Aorta (tissue), 5 donors: ENCODE measurements around the gene NFKB1. TPM values are rescaled to one million over a fixed set of nuclear protein-coding genes. Genes with fewer than 3 reads are reported as not detected.

Source experiments
- ATAC-seq: fragments of 200-7000 bp; cut with Tn5 transposase; one replicate; pipeline ENCODE4 v1.9.1; 2022; ENCODE audit warnings: moderate library complexity; ENCODE audit not compliant: low FRiP score
- DNase-seq, 2 donors: peaks; one replicate each; pipeline ENCODE4 v3.0.0-alpha.2; 2020
- H3K27ac ChIP-seq, 2 donors: one replicate each; pipeline ENCODE4 v1.5.1; 2013; ENCODE audit warnings: low read length in 2 of 2, mild to moderate bottlenecking in 2 of 2, moderate library complexity in 2 of 2, control low read depth in 1 of 2, inconsistent platforms in 1 of 2, low read depth in 1 of 2
- H3K27me3 ChIP-seq, 2 donors: one replicate each; pipeline ENCODE4 v1.6.1; 2013; ENCODE audit warnings: control low read depth in 1 of 2, low read length in 1 of 2, mild to moderate bottlenecking in 1 of 2, moderate library complexity in 1 of 2; ENCODE audit not compliant: insufficient read depth in 2 of 2, control insufficient read depth in 1 of 2
- H3K36me3 ChIP-seq, 2 donors: one replicate each; pipeline ENCODE4 v1.6.1; 2013; ENCODE audit warnings: control low read depth in 1 of 2, low read length in 1 of 2, mild to moderate bottlenecking in 1 of 2; ENCODE audit not compliant: insufficient read depth in 2 of 2, control insufficient read depth in 1 of 2
- H3K4me1 ChIP-seq, 2 donors: one replicate each; pipeline ENCODE4 v1.6.1; 2013; ENCODE audit warnings: low read length in 2 of 2, control low read depth in 1 of 2, mild to moderate bottlenecking in 1 of 2, moderate library complexity in 1 of 2; ENCODE audit not compliant: insufficient read depth in 2 of 2, control insufficient read depth in 1 of 2
- H3K4me3 ChIP-seq, 2 donors: one replicate each; pipeline ENCODE4 v1.5.1; 2013; ENCODE audit warnings: low read length in 2 of 2, control low read depth in 1 of 2, mild to moderate bottlenecking in 1 of 2
- H3K9me3 ChIP-seq: one replicate; pipeline ENCODE4 v1.6.1; 2013; ENCODE audit warnings: mild to moderate bottlenecking, low read length; ENCODE audit not compliant: control insufficient read depth
- WGBS, 2 donors: extraction: QIAGEN DNeasy Blood & Tissue Kit; methylation state at CpG; one replicate each; pipeline ENCODE4 v1.1.7; 2013; 5-methylcytosine and 5-hydroxymethylcytosine counted together
- intact Hi-C, 2 donors: fragments of 100-400 bp; cut with DNase I; formaldehyde crosslinking; loops; one replicate each; pipeline versions ENCODE4 v1.14.2 to v1.15.0; 2022
- polyA plus RNA-seq, 2 donors: library from polyadenylated mRNA; stranded (reverse); fragments of 200-250 nt; gene quantifications; one replicate each; pipeline ENCODE4 v1.2.3, GENCODE V29; 2013
- total RNA-seq, 2 donors: library from RNA; stranded (reverse); fragmentation: NEBNext Ultra II Directional; extraction: Animal tissue kit (Norgen Biotek cat#: 25700); gene quantifications; one replicate each; pipeline ENCODE4 v1.2.1, GENCODE V29; 2021
- donor health status: healthy with polysubstance abuse.
- donor health status: Bipolar disorder and iron deficiency.
- donor health status: DM: no; HTN: no; CAD: no.
- donor health status: DM: no; HTN: no; CAD: no.
- donor health status: DM: yes; HTN: yes; CAD: no.

The NFKB1 gene
- total and polyA plus RNA-seq, 4 donors = 10.9 to 48.4 (median 26.0) TPM

DNA sequence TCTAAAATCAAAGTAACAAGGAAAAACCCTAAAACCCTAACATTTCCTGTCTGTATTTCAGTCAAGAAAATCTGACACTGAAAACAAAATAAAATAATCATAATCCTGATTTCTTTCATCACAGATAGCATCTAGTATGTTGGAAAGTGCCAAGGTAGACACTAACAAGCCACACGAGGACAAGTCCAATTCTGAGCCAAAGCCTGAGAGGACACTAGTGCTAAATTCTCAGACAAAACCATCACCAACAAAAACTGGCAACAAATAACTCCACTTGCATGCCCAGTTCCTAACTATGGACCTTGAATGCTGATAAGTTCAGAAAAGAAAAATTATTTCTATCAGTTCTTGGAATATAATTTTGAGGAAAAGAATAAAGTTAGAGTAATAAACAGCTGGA is 146.0 kb downstream of the NFKB1 start:
- Histone ChIP-seq H3K9me3 (no peaks in the 10 kb centered on the region), H3K4me1 (no peaks in the 10 kb centered on the region), H3K27me3 (no peaks in the 10 kb centered on the region), H3K27ac (no peak overlapping the region), H3K36me3 (peaks cover 0 to 2% of the 10 kb centered on the region in 2 donors), H3K4me3 (no peak overlapping the region)
- ATAC-seq (no peak), DNase-seq (no peak)
- 0 to 7% methylated on average over 1 of the region's 1 CpG for WGBS, 2 donors
- intact Hi-C loops = no loop called here

DNA sequence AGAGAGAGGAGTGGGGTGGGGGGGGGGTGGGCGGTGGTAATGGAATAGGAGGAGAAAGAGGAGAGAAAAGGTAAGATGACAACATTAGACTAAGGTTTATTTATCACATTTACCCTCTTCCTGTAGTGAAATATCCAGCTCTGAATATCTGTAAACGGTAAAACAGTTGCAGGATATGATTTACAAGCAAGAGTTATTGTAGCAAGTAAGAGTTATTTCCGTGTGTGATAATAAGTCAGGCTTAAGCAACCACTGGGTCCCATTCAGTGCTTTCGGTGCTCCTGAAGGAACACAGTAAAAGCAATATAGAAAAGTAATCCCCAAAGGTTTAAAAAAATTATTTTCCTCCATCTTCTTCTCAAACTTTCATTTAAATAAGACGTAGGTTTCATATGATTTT is 156.0 kb downstream of the NFKB1 start:
- H3K36me3 ChIP-seq = peaks cover 0 to 2% of the 10 kb centered on the region in 2 donors
- intact Hi-C loops = no loop called here
- H3K4me3 ChIP-seq = no peak overlapping the region
- 79% methylated on average over 5 of the region's 5 CpGs for WGBS, 2 donors
- DNase-seq (no peak), ATAC-seq (no peak)
- no peak overlapping the region for H3K27ac ChIP-seq
- no peaks in the 10 kb centered on the region for H3K9me3 ChIP-seq
- no peaks in the 10 kb centered on the region for H3K27me3 ChIP-seq
- no peaks in the 10 kb centered on the region for H3K4me1 ChIP-seq

DNA sequence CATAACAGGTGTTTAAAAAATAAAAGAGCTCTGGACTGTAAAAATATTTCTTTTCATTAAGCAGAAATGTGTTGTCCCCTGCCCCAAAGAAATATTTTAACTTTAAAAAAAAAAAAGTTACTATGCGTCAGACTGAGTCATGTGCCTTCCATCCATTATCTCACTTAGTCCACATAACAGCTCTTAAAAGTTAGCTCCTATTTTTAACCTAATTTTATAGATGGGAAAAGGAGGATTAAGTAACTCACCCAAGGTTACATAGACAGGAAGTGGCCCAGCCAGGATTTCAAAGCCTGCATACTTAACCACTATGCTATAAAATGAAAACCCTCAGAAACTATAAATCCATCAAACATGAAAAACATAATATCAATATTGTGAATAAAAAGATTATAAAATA is 161.9 kb downstream of the NFKB1 start:
- Histone ChIP-seq H3K4me3 (no peak overlapping the region), H3K9me3 (no peaks in the 10 kb centered on the region), H3K36me3 (peaks cover 0 to 4% of the 10 kb centered on the region in 2 donors), H3K27me3 (no peaks in the 10 kb centered on the region), H3K27ac (no peak overlapping the region), H3K4me1 (no peaks in the 10 kb centered on the region)
- DNase-seq (no peak), ATAC-seq (no peak)
- WGBS, 2 donors = 59 to 69% methylated on average over 1 of the region's 1 CpG
- intact Hi-C loops = no loop called here

DNA sequence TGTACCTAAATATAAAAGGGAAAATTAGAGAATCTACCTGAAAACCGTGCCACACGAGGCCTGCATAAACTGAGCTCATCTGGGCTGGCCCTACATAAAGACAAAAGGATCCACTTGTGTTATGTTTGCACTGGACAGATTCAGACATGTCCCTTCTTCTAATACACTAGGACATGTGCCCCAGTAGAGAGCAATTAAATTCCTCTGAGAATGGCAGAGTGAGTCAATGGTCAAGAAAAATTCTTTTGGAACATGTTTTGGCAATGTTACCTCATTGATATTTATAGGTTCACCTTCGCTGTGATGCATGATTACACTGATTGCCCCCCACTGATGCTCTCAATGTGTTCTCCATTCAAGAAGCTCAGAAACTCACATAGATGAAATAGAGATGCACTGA is 164.4 kb downstream of the NFKB1 start:
- H3K27me3 ChIP-seq = no peaks in the 10 kb centered on the region
- peaks cover 0 to 2% of the 10 kb centered on the region in 2 donors for H3K36me3 ChIP-seq
- H3K4me3 ChIP-seq = no peak overlapping the region
- H3K27ac ChIP-seq = no peak overlapping the region
- no peak for DNase-seq
- no peaks in the 10 kb centered on the region for H3K9me3 ChIP-seq
- ATAC-seq = no peak
- H3K4me1 ChIP-seq = no peaks in the 10 kb centered on the region
- WGBS, 2 donors = 90 to 91% methylated on average over 3 of the region's 3 CpGs
- intact Hi-C loops = no loop called here

Other genes starting within 250 kb of the NFKB1 start
- 10 to 100 TPM; 16.5 to 31.3 TPM for gene SLC39A8, start 155.9 kb upstream of the NFKB1 start, total RNA-seq
- 1 to 10 TPM; 1.2 to 2.6 TPM for gene SLC39A8, start 155.9 kb upstream of the NFKB1 start, polyA plus RNA-seq